Astrocyte of the cerebellum (primary cell): ENCODE results near the gene RAB31.

Source experiments
- DNase-seq: peaks from one replicate; pipeline ENCODE4 v3.0.0-alpha.2; 2011; ENCODE audit warnings: low read depth
- H3K4me3 ChIP-seq: 2 replicates; pipeline ENCODE4 v1.5.1; 2011; ENCODE audit warnings: mild to moderate bottlenecking, low read depth, low read length, moderate library complexity
- in situ Hi-C: cut with HindIII; loops from 2 replicates; pipeline ENCODE4 v1.10.0; 2017; ENCODE audit warnings: low sequenced_read_pairs
- TF ChIP-seq, protein P1 (sequence below): IDR thresholded peaks from 2 replicates; pipeline ENCODE4 v1.5.1; 2012; ENCODE audit warnings: low read length, low read depth, moderate library complexity, mild to moderate bottlenecking; ENCODE audit errors: missing control alignments

Gene RAB31

DNA sequence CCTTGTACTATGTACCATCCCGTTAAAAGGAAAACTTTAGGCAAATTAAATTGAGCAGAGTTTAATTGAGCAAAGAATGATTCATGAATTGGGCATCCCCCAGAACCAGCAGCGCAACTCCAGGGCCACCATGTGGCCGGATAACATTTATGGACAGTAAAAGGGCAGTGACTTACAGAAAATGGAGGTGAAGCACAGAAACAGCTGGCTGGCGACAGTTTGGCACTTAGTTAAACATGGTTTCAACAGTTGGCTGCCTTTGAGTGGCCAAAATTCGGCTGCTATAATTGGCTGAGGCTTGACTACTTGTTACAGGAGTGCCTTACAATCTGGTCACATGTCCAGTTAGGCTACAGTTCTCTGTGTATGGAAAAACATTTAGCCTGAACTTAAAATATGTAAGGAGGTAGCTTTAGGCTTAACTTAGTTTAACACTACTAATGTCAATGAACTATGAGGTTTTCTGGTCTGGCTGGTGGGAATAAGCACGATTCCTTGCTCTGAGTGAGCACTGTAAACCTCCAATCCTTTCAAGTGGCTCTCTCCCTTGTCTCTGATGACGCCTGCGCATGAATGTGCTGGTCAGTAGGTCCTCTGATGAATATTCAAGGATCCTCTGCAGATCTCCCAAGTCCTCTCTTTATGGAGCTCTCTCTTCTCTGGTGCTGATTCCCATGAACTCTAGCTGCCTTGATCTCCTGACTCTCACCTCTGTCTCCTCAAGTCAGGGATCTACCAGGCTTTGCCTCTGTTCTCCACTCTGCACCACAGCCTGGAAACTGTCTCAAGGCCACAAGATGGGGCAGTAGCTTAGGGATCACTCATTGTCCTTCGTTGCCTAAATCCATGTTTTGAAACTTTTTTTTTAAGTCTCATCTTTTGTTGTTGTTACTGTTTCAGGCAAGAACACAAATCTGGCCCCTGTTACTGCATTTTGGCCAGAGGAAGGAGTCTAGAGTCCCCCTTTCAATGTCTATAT is 24.4 kb upstream of the RAB31 start:
- TF ChIP-seq, protein P1, sequence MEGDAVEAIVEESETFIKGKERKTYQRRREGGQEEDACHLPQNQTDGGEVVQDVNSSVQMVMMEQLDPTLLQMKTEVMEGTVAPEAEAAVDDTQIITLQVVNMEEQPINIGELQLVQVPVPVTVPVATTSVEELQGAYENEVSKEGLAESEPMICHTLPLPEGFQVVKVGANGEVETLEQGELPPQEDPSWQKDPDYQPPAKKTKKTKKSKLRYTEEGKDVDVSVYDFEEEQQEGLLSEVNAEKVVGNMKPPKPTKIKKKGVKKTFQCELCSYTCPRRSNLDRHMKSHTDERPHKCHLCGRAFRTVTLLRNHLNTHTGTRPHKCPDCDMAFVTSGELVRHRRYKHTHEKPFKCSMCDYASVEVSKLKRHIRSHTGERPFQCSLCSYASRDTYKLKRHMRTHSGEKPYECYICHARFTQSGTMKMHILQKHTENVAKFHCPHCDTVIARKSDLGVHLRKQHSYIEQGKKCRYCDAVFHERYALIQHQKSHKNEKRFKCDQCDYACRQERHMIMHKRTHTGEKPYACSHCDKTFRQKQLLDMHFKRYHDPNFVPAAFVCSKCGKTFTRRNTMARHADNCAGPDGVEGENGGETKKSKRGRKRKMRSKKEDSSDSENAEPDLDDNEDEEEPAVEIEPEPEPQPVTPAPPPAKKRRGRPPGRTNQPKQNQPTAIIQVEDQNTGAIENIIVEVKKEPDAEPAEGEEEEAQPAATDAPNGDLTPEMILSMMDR, result peak; percentile 62
- no peak for DNase-seq
- H3K4me3 ChIP-seq, result no peak overlapping the region
- in situ Hi-C loops, result no loop called here

DNA sequence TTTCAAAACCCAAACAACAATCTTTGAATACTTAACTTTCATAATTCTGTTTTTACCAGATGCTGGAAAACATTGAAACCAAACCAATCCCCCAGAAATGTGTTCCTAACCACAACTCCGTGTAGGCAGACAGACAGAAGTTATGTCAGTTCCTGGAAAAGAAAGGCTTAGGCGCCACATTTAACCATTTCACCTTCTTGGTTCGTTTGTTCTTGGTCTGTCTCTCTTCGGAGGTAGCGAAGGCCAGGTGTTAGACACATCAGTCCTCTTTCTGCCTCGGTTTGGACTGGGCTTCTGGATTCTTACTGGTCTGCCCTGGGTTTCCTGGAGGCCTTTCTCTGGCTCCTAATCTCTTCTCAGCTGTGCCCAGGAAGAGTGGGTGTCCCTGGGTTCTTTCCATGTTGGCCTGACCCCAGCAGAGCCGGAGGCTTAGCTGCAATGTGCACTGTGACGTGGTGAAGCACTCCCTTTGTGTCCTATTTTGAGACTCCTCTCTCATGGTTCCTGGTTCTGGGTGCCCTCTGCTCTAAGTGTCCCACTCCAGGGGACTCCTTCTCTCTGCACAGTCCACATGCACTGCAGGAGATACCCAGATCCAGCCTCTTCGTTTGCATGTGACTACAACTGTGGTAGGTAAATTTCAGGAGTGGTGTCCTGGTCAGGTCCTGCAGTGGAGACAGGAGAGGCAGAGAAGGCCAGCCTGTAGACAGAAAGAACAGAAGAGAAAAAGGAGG is 23.1 kb upstream of the RAB31 start:
- in situ Hi-C loops, result no loop called here
- TF ChIP-seq, protein P1, result no peak
- H3K4me3 ChIP-seq, result no peak overlapping the region
- DNase-seq, result no peak

DNA sequence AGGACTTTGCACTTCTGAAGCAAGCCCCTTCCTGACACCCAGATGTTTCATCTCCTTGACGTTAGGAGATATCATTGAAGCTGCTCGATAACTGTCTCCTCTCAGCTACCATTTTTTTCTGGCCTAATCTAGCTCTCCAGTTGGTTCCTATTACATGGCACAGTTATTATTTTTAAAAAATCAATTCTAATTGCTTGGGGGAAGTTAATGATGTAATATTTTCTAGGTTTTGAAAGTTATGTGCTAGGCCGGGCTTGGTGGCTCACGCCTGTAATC is 22.5 kb upstream of the RAB31 start:
- no peak overlapping the region for H3K4me3 ChIP-seq
- TF ChIP-seq, protein P1, result no peak
- DNase-seq, result no peak
- in situ Hi-C loops, result no loop called here

DNA sequence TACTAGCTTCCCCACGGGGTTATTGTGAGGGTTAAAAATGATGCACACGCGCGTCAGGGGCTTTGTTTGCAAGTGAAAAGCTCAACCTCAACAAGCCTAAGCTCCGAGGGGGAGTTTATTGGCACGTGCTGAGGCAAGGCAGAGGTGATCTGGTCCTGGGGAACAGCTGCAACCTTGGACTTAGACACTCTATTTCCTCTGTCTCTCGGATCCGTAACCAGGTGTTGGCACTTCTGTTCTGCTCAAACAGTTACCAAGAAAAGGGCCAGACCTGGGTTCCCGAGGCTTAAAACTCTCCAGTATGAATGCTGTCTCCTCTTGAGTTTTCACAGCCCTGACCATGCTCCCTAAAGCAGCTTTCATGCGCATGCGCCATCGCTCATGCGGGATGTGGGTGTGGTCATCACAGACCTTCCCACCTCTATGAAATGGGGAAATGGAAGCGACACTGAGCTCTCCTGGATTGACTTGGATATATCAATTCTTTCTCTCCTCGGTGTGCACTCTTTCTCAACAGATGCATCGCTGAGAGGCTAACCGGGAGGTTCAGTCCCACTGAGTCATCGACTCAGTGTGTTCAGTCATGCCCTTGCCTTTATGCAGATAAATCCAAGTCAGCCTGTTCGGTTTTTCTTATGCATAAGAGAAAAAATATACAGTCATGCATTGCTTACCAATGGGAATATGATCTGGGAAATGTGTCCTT is 19.9 kb upstream of the RAB31 start:
- DNase-seq, result no peak
- in situ Hi-C loops, result no loop called here

DNA sequence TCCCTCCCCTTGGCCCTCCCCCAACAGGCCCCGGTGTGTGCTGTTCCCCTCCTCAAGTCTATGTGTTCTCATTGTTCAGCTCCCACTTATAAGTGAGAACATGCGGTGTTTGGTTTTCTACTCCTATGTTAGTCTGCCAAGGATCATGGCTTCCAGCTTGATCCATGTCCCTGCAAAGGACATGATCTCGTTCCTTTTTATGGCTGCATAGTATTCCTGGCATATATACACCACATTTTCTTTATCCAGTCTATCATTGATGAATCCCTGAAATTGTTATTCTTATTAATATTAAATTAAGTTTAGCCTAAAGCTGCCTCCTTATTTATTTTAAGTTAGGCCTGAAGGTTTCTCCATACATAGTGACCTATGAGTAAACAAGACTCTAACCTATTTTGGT is 18.8 kb upstream of the RAB31 start:
- TF ChIP-seq, protein P1, result no peak
- DNase-seq, result no peak
- in situ Hi-C loops, result no loop called here

More for the DNA sequence above, 19.9 kb upstream of the RAB31 start:
- no peak overlapping the region for H3K4me3 ChIP-seq
- TF ChIP-seq, protein P1, result no peak

DNA sequence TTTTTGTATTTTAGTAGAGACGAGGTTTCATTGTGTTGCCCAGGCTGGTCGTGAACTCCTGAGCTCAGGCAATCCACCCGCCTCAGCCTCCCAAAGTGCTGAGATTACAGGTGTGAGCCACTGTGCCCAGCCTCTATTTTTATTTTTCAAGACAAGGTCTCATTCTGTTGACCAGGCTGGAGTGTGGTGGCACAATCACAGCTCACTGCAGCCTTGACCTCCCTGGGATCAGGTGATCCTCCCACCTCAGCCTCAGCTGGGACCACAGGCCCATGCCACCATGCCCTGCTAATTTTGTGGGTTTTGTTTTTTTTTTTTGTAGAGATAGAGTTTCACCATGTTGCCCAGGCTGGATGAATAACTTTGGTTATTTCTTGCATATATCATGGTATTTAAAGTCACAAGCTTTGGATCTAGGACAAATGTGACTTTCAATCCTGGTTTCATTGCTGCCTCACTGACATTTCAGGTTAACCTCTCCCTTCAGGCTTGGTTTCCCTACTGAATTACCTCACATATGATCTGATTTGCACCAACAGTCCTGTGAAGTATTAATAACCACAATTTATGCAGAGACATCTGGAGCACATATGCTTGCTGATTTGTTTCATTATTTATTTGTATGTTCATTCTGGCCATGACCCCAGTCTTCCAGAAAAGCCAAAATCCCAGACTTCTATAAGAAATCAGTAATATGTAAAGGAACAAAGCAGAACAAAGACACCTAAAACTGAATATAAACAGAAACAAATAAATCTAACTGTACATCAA is 17.5 kb upstream of the RAB31 start:
- TF ChIP-seq, protein P1, result no peak
- in situ Hi-C loops, result no loop called here
- H3K4me3 ChIP-seq, result no peak overlapping the region
- no peak for DNase-seq

More for the DNA sequence above, 18.8 kb upstream of the RAB31 start:
- no peak overlapping the region for H3K4me3 ChIP-seq
